NAMALWA (cell line): ENCODE measurements around the gene HSPA4L.

Experiments
- DNase-seq: peaks from one replicate; pipeline ENCODE4 v3.0.0-alpha.2; 2015; ENCODE audit warnings: low spot score

Gene HSPA4L

DNA sequence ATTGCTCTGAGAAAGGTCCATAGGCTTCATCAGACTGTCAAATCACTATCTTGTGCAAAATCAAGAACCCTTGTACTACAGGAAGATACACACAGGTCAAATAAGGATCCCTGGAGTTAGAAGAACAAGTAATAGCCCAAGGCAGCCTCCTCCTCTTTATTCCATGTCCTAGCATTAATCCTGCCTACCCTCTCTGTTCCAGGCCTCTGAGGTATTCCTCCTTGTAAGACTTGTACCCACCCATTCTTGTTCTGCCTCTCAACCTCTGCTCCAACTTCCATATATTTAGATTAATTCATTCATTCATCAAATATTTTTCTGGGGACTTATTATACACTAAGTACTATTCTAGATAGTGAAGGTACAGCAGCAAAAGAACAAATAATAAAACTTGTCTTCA, 88.2 kb downstream of the HSPA4L start:
- DNase-seq, result no peak

DNA sequence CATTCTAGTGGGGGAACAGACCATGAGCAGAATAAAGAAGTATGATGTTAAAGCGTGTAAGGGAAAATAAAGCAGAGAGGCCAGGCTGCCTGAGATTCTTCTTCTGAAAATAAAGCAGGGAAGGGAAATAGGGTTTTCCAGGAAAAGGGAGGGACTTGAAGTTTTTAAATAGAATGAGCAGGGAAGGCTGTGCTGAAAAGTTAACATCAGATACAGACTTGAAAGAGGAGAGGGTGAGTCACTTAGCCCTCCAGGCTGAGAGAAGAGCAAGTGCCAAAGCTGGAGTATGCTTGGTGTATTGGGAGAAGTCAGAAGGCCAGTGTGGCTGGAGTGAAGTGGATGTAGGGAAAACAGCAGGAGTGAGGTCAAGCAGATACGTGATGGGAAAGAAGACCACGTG, 88.6 kb downstream of the HSPA4L start:
- DNase-seq, result no peak

DNA sequence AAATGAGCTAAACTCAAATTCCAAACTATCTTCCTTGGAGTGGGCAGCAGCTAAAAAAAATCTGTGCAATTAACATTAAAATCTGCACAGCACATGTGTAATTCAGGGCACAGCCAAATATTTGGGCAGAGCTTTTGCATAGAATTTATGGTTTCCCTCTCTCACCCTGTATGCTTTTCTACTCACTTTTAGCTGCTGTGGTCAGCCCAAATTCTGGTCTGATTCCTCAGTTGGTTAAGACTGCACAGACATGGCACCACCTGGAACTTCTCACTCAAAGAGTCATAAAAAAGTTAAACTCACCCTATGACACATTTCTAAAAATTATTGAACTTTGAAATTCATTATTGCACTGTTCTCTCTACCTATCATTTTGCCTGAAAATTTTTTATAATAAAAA, 93.7 kb downstream of the HSPA4L start:
- no peak for DNase-seq

DNA sequence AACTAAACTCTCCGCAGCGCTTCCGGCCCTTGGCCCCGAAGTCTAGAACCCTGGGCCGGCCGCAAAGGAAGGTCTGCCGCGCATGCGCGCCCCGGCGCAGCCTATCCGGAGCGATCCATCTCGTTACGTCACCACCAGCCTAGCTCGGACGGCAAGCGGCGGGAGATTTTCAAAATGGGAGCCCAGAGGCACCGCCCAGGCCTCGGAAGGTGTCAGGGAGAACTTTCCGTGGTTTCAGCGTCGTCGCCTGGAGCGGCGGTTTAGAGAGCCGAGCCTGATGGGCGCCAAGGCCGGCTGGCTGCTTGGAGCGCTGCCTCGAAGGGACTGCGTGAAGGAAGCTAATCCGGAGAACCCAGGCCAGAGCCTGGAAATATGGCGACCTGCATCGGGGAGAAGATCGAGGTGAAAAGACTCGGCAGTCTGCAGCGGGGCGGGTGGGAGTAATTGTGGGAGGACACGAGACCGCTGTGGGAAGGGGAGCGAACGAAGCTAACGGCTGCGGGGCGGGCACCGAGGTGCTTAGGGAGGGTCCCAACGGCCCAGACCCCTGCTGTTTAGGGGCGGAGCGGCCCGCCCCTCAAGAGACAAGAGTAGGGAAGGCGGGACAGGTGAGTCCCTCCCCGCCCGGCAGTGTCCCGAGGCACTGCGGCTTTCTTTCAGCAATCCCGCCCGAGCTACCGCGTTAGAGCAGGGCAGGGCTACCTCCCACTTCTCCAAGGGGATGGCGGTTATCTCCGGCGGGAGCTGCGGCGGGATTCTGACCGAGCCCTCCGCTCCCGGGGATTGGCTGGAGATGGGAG, 98.8 kb downstream of the HSPA4L start, which contains the start of gene PLK4:
Gene PLK4, plus strand, starts transcription at position 131 of the 800 bp plus-strand sequence. Its CDS starts 242 bp downstream, at position 373.
- DNase-seq, result peak; percentile 97

DNA sequence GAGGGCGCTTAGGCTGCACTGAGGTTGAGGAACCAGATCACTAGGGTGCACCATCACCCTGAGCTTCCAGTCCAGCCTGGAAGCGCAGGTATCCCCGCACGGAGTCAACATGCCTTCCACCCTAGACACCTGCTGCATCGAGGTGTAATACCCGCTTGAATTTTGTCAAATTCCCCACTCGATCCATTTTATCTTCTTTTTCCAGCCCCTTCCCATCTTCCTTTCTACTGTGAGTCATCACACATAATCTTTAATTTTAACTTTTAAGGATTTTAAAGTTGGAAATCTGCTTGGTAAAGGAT, 99.4 kb downstream of the HSPA4L start:
- DNase-seq, result no peak

- DNase-seq, result no peak
These were observed 106.4 kb downstream of the HSPA4L start for GRCh38 chr4:127888559-127888958.

GRCh38 chr4:127889903-127890302, 107.8 kb downstream of the HSPA4L start:
- no peak for DNase-seq
